Stimulated activated CD4-positive, alpha-beta T cell treated with anti-CD3 and anti-CD28 coated beads, Interleukin-12 subunit alpha, Interleukin-12 subunit beta, amount 100 ng/mL, for 48 hours (primary cell): Measurements from ENCODE around the gene DERL2.

Source experiments
- DNase-seq, 3 donors: peaks; one replicate each; pipeline ENCODE4 v3.0.0-alpha.2; 2020; ENCODE audit warnings: low read depth in 2 of 3, low spot score in 1 of 3

The DERL2 gene

DNA sequence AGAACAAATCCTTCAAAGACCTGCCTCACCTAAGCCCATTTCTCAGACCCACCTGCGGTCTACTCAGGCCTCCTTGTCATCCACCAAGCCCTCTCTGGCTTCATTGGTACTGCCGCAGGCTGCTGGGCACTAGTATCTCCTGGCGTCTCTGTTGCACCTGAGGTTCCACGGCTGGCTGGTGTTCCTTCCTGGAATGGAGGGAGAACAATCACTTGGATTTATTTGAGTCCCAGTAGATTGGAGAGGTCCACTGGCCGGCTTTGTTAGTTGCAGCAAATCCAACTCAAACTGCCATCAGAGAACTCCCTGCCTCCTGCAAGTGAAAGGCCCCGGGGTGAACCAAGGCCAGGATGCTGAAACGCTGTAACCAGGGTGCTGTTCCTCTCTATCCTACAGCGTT lies 15.7 kb upstream of the DERL2 start:
- no peak for DNase-seq

DNA sequence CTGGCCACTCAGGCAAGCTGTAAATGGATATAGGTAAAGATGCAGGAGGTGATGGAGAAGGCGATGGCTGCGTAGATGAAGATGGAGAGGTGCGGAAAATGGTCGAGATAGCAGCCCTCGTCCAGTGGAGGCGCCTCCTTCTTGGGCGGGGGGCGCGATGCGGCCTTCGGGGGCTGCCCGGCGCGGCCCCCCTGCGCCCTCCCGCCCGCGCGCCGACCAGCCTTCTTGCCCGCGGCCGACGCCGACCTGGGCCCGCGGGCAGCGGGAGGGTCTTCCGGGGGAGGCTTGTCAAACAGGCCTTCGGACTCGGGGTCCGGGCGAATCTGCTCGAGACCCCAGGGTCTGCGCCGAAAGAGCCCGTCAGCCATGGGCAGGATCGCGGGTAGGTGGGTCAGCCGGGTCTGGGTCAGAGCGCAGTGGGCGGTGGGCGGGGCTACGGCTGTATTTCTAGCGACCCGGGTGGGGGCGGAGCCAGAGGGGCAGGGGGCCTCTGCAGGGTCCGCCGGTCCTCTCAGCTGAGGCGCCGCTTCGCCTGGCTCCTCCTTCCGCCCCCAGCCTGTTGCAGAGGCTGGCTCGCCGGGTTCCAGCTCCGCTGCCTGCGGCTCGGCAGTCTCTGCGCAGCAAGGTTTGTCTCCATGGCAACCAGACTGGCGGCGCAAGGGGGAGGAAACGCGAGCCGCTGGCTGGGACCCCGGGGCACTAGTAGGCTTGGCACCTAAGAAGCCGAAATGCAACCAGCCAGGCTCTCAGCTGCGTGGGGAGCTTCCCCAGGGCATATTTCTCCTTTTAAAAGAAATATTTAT lies 14.8 kb upstream of the DERL2 start:
- peak; percentile 41 to 64 (median 51) for DNase-seq

DNA sequence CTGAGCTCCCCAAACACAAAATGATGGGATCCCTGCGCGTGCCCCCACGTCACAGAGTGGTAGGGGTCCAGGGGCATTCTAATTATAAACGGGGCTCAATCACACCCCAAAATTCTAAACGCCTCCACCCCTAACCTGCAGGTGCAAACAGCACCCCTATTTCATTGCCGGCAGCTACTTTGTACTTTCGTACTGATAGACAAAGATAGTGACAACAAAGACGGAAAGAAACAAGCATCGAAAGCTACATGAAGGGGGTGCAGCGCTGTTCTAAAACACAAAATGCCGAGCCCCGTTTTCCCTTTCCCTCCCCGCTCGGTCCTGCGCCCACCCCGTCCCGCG lies 14.2 kb upstream of the DERL2 start:
- no peak for DNase-seq

DNA sequence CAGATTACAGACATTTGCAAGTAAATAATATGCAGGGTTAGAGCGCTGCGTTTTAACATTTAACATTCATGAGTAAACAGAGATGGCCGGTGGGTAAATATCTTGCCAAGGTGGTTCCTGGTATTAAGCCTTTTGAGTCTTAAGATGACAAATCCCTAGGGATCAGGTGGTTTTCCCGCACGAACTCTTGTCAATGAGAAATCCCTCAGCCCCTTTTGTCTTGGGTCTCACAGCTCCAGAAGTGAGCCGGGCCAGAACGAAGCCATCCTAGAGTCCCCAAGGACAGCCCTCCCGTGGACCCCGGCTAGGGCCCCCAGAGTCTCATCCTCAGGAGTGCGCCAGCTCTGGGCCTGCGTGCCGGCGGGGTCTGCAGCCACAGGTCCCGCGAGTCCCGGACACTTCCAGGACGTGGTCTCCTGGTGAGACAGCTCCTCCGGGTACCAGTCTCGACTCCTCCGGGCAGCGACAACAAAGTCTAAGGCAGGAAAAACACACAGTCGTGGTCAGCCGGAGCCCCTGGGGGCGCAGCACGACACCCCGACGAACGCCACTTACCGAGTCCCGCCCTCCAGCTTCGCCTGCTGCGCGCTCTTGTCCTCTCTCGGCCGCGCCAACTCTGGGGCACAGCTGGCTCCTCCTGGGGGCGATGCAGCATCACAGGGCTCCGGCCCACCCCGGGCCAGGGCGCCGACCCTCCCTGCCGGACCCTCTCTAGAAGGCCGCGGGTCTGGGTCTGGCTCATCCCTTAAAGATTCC lies 13.7 kb upstream of the DERL2 start:
- DNase-seq: no peak

DNA sequence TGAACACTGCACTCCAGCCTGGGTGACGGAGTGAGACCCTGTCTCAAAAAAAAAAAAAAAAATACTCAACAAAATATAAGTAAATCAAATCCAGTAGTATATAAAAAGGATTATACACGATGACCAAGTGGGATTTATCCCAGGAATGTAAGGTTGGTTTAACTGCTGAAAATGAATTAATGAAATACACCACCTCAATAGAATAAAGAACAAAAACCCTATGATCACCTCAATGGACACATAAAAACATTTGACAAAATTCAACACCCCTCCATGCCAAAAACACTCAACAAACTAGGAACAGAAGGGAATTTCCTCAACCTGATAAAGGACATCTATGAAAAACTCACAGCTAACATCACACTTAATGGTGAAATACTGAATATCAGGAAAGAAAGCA lies 7.0 kb upstream of the DERL2 start:
- no peak for DNase-seq

DNA sequence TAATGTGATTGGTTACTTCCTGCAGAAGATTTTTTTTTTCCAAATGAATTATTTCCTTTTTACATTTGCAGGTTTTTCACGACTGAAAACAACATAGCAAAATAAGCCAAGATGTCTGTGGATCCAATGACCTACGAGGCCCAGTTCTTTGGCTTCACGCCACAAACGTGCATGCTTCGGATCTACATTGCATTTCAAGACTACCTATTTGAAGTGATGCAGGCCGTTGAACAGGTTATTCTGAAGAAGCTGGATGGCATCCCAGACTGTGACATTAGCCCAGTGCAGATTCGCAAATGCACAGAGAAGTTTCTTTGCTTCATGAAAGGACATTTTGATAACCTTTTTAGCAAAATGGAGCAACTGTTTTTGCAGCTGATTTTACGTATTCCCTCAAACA lies 2.8 kb upstream of the DERL2 start:
- no peak for DNase-seq

DNA sequence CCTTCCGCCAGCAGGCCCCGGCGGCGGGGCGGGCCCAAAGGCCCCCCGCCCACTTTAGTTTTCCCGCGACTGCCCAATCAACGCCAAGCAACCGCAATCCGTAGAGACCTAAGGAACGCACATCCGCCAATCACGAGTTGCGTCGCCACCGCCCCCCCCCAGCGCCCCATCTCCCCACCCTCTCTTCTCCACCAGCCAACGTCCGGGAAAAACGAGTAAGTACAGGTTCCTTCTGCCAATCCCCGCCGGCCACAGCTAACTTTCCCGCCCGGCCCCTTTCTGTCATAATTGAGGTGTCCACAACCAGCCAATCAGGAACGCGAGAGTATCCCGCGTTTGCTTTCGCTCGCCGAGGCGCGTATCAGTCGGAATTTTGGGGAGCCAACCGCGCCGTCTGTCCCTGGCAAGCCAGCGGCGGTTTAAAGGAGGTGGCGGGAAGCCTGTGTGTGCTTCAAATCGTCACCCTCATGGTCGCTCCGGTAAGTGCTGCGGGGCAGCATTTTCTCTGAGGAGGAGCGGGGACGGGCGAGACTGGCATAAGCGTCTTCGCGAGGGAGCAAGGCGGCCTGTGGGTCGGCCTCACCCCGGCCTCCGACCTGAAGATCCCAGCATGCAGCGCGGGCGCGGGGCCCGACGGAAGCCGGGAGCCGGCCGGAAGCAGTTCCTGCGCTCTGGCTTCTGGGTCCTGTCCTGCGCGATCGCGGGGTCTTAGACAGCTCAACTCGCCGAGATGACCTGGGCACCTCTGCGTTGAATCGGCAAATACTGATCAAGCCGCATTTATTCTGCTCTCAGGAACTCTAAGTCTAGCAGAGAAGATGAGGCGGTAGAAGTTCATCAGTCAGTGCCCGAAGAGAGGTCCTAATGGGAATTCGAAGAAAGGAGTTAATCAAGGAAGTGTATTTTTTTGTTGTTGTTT lies 487 bp upstream of the DERL2 start, which contains the start of gene MIS12:
Gene MIS12 (plus strand): TSS at position 361 of the 919 bp plus-strand sequence. CDS start 2,297 bp downstream, outside the sequence.
- peak; percentile 94 to 98 (median 97) for DNase-seq

DNA sequence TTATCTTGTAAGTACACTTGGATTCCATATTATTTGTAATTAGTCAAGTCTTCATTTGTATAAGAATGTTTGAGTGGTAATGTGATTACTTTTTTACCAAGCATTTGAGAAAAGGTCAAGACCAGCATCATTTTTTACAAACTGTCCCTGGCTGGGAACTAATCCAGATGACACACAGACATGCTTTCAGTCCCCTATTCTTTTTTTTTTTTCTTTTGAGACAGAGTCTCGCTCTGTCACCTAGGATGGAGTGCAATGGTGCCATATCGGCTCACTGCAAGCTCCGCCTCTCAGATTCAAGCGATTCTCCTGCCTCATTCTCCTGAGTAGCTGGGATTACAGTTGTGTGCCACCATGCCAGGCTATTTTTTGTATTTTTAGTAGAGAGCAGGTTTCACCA lies 4.5 kb downstream of the DERL2 start:
- no peak for DNase-seq

DNA sequence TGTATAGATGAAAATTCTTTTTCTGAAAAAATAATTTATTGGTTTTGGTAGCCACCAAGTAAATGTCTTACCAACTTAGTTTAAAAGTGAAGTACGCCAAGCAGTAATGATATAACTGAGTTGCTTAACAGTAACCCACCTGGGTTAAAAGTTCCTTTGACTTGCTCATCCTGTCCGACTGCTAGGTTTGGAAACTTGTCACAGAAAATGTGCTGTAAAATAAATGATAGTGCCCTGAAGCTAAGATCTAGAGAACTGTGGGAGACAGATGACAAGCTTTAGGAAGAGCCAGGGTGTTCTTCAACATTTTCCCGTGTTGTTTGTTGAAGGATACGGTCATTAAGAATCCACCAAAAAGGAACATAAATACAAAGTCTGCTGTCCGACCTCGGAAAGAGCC lies 5.0 kb downstream of the DERL2 start:
- DNase-seq: no peak

DNA sequence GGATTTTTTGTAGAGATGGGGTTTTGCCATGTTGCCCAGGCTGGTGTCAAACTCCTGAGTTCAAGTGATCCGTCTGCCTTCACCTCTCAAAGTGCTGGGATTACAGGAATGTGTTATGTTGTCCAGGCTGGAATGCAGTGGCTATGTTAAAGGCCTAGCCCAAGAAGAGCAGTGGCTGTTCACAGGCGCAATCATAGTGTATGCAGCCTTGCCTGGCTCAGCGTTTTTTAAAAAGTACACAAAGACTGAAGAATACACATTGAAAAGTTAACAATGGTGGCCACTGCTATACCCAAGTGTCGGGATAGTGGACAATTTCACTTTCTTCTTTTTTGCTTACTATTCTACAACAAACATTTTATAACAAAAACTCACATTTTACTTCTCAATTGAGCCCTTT lies 7.0 kb downstream of the DERL2 start:
- DNase-seq: no peak

DNA sequence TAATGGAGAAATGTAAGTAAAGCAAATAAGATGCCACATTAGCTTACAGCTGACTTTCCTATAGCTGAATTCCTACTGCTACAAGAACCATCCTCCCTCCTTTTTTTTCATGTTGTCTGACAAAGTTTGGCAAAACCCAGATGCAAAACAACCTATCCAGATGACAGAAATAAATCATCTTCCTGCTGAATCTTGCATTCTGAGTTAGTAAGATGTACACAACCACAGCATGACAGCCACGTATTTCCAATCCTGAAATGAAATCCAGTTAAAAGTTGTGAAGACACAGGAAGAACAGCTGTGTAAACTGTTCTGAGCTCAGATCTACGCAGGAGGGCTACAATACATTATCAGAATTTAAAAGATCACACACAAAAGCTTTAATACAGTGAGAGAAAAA lies 12.1 kb downstream of the DERL2 start:
- DNase-seq: no peak

DNA sequence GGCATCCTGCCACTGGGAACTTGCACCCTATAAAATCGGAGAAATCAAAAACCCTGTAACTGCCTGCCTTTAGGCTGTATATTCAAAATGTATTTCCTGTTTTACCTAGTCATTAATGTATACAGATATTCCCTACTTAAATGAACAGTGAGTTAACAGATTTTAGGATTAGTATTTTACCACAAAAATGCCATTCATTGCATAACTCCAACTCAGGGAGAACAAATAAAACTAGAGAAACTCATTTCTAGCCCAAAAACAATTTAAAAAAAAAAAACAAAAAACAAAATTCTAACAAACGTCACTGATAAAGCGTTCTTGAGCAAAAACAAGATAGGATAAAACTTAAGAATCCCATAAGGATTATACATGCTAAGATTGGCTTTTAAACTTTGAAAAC lies 13.5 kb downstream of the DERL2 start:
- DNase-seq: no peak

DNA sequence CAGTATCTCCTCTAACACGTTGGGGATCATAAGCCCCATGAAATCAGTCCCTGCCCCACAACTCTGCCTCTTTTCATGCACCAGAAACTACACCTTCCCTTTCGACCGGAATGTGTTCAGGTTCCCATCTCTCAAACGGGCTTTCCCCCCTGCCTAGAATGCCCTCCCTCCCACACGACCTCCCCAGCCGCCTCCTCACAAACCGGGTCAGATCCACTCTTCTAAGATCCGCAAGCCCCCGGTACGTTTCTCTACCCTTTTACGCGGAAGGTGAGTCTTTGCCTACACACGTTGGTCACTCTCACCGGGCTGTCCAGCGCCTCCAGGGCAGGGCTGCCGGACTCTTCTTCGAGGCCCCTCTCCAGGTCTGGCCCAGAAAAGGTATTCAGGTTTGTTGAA lies 17.9 kb downstream of the DERL2 start:
- peak in 1 of 3 donors; percentile 13 for DNase-seq

DNA sequence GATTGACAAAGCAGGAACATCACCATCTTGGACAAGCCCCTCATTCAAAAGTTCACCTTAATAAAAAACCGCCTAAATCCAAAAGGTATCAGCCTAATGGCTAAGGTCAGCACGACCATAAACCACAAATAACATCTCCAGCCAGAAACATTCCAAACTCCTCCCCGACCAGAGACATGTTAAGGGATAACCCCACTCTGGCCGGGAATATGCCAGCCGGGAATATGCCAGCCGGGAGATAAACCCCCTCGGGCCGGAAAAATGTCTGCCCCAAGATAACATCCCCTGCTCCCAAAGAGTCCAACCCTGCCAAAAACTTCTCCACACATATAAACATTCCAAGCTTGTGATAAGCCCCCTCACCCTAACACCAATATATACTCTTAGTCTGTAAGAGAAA lies 18.6 kb downstream of the DERL2 start:
- DNase-seq: no peak

DNA sequence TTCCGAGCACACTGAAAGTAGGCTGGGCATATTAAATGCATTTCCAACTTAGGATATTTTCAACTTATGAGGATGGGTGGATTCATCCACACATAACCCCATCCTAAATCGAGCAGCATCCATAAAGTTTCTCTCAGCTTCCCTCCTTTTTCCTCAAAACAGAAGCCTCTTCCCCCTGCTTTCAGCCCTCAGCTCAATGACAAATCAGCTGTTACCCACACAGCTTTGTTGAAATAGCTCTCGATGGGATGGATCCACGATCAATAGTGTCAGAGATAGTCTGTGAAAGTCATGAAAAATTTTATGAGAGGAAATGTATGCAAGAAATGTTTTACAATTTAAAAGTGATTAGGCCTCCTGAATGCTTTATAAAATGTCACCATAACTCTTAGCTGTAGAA lies 19.7 kb downstream of the DERL2 start:
- no peak for DNase-seq

DNA sequence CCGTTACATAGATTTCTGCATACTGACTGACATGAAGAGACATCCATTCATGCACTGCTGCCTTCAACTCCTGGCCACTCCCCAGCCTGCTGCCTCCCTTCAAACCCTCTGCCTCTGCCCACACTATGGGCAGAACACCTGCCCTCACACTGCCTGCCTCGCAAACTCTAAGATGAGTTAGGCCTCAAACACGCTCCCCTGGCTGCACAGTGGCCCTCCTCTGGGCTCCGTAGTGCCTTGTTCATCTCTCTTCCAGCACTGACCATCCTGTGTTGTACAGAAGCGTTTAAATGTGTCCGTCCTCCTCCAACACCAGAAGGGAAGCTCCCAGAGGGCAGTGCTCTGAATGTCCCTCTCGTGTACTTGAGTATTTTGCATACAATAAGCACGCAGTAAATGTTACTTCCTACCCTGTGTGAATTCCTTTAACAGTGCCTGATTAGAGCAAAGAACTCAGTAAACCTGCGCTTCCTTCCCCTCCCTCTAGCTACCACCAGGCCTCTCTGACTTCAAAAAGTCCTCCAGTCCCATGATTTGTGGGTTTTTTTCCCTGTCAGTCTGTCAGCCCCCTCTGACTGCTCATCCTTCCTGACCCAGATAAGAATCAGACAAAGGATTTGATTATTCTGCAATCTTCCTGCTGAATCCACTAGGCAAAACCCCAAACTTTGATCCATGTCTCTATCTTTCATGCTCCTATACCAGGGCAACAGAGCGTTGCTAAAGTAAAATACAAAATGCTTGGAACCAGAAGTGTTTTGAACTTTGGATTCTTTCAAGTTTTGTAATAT lies 21.1 kb downstream of the DERL2 start:
- no peak for DNase-seq

DNA sequence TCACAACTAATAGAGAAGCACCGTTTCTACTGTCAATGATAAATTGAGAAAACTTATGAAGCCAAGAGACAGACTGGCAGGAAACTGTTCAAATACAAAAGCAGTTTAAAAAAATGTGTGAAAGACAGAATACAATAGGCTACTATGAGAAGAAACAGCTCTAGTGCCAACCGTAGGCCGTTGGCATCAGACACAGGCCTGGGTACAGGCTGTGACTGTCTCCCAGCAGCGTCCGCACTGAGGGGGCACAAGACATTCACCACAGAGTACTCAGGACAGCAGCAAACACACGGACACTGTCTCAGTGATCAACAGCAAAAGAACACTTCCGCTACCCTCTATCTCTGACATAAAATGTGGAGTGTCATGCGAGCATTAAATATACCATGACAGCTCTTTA lies 39.2 kb downstream of the DERL2 start:
- no peak for DNase-seq

DNA sequence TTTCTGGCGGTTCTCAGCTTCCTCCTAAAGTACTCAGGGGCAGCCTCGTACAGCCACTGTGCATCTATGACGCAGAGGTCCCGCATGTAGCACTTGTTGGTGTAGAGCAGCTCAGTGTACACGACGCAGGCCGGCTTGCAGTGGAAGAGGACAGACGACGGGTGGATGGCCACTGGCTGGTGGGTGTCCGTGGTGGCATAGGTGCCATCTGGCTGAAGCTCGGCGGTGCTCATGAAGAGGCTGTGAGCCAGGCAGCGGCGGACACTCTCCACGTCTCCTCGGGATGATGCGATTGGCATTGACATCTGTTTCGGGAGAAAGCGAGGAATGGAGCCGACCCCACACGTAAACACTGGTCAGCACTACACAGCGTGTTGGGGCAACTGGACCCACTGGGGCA lies 41.8 kb downstream of the DERL2 start:
- DNase-seq: no peak

DNA sequence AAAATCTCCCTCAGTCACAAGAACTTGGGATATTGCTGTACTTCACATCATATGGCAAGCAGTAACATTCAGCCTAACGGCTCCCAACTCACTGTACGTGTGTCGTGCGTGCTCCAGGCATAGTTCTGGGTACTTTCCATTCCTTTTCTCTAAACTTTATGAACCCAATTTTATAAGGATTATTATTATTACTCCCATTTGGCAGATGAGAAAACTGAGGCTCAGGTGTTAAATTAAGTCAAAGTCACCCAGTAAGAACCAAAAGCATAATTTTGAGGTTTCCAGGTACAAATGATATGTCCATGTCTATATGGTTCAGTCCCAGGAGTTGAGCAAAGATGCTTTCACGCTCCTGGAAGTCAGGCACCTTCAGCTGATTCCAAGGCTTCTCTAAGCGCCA lies 42.2 kb downstream of the DERL2 start:
- DNase-seq: no peak

DNA sequence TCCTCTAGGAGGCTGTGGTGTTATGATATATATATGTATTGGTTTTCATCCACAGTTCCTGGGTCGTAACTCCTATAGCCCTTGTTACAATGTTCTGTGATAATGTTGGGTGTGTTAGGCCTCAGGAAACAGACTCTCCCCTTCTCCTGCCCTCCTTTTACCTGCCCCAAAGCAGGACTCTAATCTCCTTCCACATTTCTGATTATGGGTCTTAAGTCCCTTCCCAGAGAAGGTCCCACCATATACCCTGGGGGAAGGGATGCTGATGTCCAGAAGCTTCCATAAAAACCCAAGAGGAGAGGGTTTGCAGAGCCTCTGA lies 46.6 kb downstream of the DERL2 start:
- DNase-seq: no peak
